K562 (cell line): ENCODE measurements around the gene CRTC3. TPM values are rescaled to one million over a fixed set of nuclear protein-coding genes. Genes with fewer than 3 reads are reported as not detected.

ENCODE experiments used
- C11orf30 ChIP-seq: fragments of 450-650 bp; IDR thresholded peaks from 2 replicates; pipeline ENCODE4 v1.6.1; 2016; ENCODE audit warnings: low read depth, mild to moderate bottlenecking
- CBX8 ChIP-seq: fragments of 200-600 bp; sonication (generic); IDR thresholded peaks from 2 replicates; pipeline ENCODE4 v1.6.1; 2012; ENCODE audit warnings: borderline replicate concordance, mixed run types, low read depth, mild to moderate bottlenecking, moderate library complexity, mixed read lengths, low read length, control low read depth, inconsistent platforms; ENCODE audit not compliant: poor library complexity, severe bottlenecking; ENCODE audit errors: extremely low read depth
- CXXC5 ChIP-seq: fragments of 250-450 bp; sonication (Bioruptor Pico); IDR thresholded peaks from 2 replicates; pipeline ENCODE4 v1.8.0; 2022; ENCODE audit warnings: inconsistent platforms, mild to moderate bottlenecking, moderate library complexity
- GATA2 ChIP-seq: sonication (generic); formaldehyde crosslinking; IDR thresholded peaks from 2 replicates; pipeline ENCODE4 v1.4.0; 2020; ENCODE audit warnings: mild to moderate bottlenecking, missing genetic modification reagents
- GTF2F1 ChIP-seq: IDR thresholded peaks from 2 replicates; pipeline ENCODE4 v1.6.1; 2011; ENCODE audit warnings: low read depth, low read length, improper control_type of control experiment
- HNRNPL ChIP-seq: fragments of 200-400 bp; formaldehyde crosslinking; IDR thresholded peaks from 2 replicates; pipeline ENCODE4 v1.6.1; 2017; ENCODE audit warnings: low read depth, mild to moderate bottlenecking, low read length
- HNRNPLL ChIP-seq: fragments of 200-400 bp; formaldehyde crosslinking; IDR thresholded peaks from 2 replicates; pipeline ENCODE4 v1.6.1; 2017; ENCODE audit warnings: low read length, low read depth, mild to moderate bottlenecking; ENCODE audit not compliant: poor library complexity, severe bottlenecking
- HOXB6 ChIP-seq: fragments of 250-450 bp; sonication (Bioruptor Pico); IDR thresholded peaks from 2 replicates; pipeline ENCODE4 v1.5.1; 2022; ENCODE audit warnings: mild to moderate bottlenecking, borderline replicate concordance
- KAT8 ChIP-seq: fragments of 450-650 bp; IDR thresholded peaks from 2 replicates; pipeline ENCODE4 v1.6.1; 2016; ENCODE audit warnings: low read depth, mild to moderate bottlenecking
- LARP7 ChIP-seq: fragments of 450-650 bp; IDR thresholded peaks from 2 replicates; pipeline ENCODE4 v1.6.1; 2016
- RAD51 ChIP-seq: fragments of 450-650 bp; IDR thresholded peaks from 2 replicates; pipeline ENCODE4 v1.7.1; 2016; ENCODE audit warnings: low read depth, mild to moderate bottlenecking, borderline replicate concordance
- RHOXF2B ChIP-seq: fragments of 250-450 bp; sonication (Bioruptor Pico); conservative IDR thresholded peaks from 2 replicates; pipeline ENCODE4 v1.5.1; 2021
- WHSC1 ChIP-seq: IDR thresholded peaks from one replicate; pipeline ENCODE4 v1.6.1; 2012; ENCODE audit warnings: low read length, control low read depth, inconsistent platforms
- ZBTB33 ChIP-seq: sonication (generic); formaldehyde crosslinking; IDR thresholded peaks from 2 replicates; pipeline ENCODE4 v1.8.1; 2023; ENCODE audit warnings: mild to moderate bottlenecking, missing genetic modification reagents
- ZNF184 ChIP-seq: sonication (generic); formaldehyde crosslinking; IDR thresholded peaks from 2 replicates; pipeline ENCODE4 v1.5.0; 2020; ENCODE audit warnings: missing genetic modification reagents
- ZNF324 ChIP-seq: fragments of 250-450 bp; sonication (Bioruptor Pico); IDR thresholded peaks from 2 replicates; pipeline ENCODE4 v1.4.0; 2020; ENCODE audit warnings: mild to moderate bottlenecking
- ZNF507 ChIP-seq: conservative IDR thresholded peaks from 2 replicates; pipeline ENCODE4 v1.6.1; 2017; ENCODE audit warnings: missing genetic modification characterization, missing compliant biosample characterization
- ZNF766 ChIP-seq: fragments of 200-800 bp; sonication (Bioruptor generic); conservative IDR thresholded peaks from 2 replicates; pipeline ENCODE4 v1.6.1; 2016; ENCODE audit warnings: missing genetic modification characterization, missing compliant biosample characterization
- ZNF778 ChIP-seq: fragments of 450-650 bp; formaldehyde crosslinking; IDR thresholded peaks from 2 replicates; pipeline ENCODE4 v1.4.0; 2020; ENCODE audit warnings: mild to moderate bottlenecking, moderate library complexity
- polyA plus RNA-seq, 8 experiments: library from polyadenylated mRNA; depleted of rRNA in 4 of 8; stranded (reverse) in 5 of 8; unstranded in 3 of 8; fragments of >200 nt; fragmentation: Nextera tagmentation in 2 of 8; fragmentation: Illumina TruSeq in 1 of 8; extraction: Ambion mirVana in 2 of 8; extraction: Trizol in 1 of 8; gene quantifications; 2 replicates each; pipeline versions ENCODE4 v1.2.1 to v1.2.3, GENCODE V29; 2011 to 2014; ENCODE audit warnings: inconsistent platforms in 1 of 8, missing spikeins in 1 of 8
- total RNA-seq, 7 experiments: library from RNA; depleted of rRNA in 6 of 7; stranded (reverse); fragments of >200 nt in 6 of 7; fragmentation: Illumina TruSeq in 2 of 7; extraction: Trizol in 2 of 7; gene quantifications; 2 replicates each; pipeline versions ENCODE4 v1.2.1 to v1.2.3, GENCODE V29; 2011 to 2021; ENCODE audit warnings: low replicate concordance in 1 of 7
- TF ChIP-seq, protein P1 (sequence below): sonication (generic); formaldehyde crosslinking; IDR thresholded peaks from 2 replicates; pipeline ENCODE4 v1.8.0; 2022; ENCODE audit warnings: mild to moderate bottlenecking, missing genetic modification reagents, borderline replicate concordance
- TF ChIP-seq, protein P2 (sequence below): fragments of 250-450 bp; sonication (Bioruptor Pico); IDR thresholded peaks from 2 replicates; pipeline ENCODE4 v1.4.0; 2020; ENCODE audit warnings: mild to moderate bottlenecking, moderate library complexity

The CRTC3 gene
- total and polyA plus RNA-seq, 9 of the 15 experiments (the other 6 are each of a cell fraction or from before 2014, with no cell fraction given): 1.2 to 19.0 (median 11.6) TPM

DNA sequence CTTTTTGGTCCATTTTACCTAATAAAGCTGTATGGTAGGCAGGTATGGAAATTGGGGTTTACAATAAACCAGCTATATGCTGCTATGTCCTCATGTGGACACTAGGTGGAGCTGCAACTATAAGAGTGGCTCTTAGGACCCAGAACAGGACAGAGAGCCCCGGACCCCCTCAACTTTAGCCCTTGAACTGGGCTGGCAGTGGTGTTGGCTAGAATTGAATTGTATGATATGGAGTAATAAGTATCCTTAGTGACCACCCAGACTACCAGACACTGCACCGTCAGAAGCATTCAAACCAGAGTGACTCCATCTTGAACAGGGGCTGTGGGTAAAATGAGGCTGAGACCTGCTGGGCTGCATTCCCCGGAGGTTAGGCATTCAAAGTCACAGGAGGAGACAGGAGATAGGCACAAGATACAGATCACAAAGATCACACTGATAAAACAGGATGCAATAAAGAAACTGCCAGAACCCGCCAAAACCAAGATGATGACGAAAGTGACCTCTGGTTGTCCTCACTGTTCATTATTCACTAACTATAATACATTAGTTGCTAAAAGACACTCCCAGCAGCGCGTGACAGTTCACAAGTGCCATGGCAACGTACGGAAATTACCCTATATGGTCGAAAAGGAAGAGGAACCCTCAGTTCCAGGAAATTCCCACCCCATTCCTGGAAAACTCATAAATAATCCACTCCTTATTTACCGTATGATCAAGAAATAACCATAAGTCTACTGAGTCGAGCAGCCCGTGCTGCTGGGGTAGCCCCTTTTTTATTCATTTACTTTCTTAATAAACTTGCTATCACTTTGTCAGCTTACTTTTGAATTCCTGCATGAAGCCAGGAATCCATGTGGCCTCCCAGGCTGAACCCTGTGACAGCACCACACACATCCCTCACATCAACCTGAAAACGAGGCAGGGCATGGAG lies 118.7 kb downstream of the CRTC3 start (continued):
- TF ChIP-seq GATA2 (CRISPR knock-in tag) (peak; percentile 89), WHSC1 (no peak), C11orf30 (no peak), RAD51 (peak; percentile 68), GTF2F1 (peak; percentile 45; the same call in 1 of the 2 replicates), CXXC5 (CRISPR knock-in tag) (peak; percentile 100), ZNF184 (CRISPR knock-in tag) (no peak), KAT8 (no peak), HNRNPL (0 out of 2 replicates have a peak, but pooled peaks have one; percentile 26), ZNF324 (CRISPR knock-in tag) (peak; percentile 99), ZBTB33 (CRISPR knock-in tag) (no peak), HOXB6 (CRISPR knock-in tag) (peak; percentile 98), ZNF766 (peak; percentile 100), LARP7 (no peak; the same call in 1 of the 2 replicates), ZNF778 (CRISPR knock-in tag) (peak; percentile 99), RHOXF2B (CRISPR knock-in tag) (peak; percentile 100), ZNF507 (tag) (peak; percentile 92), HNRNPLL (no peak), CBX8 (no peak)
- TF ChIP-seq, protein P1, sequence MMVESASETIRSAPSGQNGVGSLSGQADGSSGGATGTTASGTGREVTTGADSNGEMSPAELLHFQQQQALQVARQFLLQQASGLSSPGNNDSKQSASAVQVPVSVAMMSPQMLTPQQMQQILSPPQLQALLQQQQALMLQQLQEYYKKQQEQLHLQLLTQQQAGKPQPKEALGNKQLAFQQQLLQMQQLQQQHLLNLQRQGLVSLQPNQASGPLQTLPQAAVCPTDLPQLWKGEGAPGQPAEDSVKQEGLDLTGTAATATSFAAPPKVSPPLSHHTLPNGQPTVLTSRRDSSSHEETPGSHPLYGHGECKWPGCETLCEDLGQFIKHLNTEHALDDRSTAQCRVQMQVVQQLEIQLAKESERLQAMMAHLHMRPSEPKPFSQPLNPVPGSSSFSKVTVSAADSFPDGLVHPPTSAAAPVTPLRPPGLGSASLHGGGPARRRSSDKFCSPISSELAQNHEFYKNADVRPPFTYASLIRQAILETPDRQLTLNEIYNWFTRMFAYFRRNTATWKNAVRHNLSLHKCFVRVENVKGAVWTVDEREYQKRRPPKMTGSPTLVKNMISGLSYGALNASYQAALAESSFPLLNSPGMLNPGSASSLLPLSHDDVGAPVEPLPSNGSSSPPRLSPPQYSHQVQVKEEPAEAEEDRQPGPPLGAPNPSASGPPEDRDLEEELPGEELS (CRISPR knock-in tag): no peak
- TF ChIP-seq, protein P2, sequence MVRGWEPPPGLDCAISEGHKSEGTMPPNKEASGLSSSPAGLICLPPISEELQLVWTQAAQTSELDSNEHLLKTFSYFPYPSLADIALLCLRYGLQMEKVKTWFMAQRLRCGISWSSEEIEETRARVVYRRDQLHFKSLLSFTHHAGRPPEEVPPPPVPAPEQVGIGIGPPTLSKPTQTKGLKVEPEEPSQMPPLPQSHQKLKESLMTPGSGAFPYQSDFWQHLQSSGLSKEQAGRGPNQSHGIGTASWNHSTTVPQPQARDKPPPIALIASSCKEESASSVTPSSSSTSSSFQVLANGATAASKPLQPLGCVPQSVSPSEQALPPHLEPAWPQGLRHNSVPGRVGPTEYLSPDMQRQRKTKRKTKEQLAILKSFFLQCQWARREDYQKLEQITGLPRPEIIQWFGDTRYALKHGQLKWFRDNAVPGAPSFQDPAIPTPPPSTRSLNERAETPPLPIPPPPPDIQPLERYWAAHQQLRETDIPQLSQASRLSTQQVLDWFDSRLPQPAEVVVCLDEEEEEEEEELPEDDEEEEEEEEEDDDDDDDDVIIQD (CRISPR knock-in tag): peak; percentile 100
